ENCODE data around the gene KCNMB1.

The KCNMB1 gene

GRCh38 chr5:170338933-170339779 is 50.0 kb downstream of the KCNMB1 start:
- DNase-seq = peak; percentile 40 to 61

DNA sequence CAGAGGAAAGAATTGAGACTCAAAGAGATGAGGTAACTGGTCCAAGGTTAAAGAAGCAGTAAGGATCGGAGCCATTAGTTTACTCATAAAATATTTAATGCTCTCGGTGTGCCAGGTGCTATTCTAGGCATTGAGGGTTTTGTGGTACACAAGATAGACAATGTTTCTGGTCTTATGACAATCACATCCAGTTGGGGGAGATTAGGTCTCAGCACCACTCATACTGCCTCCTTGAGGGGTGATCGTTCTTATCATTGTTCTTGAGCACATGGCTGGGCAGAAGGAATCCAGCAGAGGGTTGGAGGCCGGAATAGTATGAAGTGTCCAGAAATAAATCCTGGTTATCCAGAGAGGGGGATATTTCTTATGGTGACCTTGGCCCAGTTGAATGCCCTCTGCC is 50.9 kb downstream of the KCNMB1 start:
- DNase-seq = no peak

DNA sequence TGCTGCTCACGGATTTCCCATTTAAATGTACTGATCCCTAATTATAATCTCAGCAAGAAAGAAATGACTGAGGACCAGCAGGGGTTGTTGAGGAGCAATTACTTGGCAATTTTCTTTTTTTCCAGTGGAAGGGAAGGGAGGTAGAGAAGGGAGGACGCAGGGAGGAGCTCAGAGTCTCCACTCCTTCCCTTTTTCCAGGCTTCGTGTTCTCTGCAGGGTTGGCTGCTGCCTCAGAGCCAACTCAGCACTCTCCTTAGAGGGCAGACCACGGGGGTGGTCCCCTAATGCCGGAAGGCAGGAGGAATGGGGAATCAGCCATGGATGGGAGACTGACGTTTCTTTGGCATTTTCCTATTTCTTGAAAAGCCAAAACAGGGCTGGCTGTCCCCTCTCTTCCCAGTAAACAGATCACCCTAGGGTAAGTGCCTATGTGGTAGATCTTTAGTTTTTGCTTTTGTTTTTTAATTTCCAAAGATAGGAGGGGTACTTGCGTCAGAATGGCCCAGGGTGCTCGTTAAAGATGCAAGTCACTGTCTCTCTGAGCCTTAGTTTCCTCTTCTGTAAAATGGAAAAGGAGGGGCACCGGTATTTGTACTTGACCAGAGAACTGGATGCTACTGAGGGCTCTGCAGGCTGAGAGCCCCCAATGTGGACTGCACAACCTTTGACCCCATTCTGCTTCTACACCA is 52.0 kb downstream of the KCNMB1 start:
- DNase-seq = peak in 1 of 2 donors; percentile 31

DNA sequence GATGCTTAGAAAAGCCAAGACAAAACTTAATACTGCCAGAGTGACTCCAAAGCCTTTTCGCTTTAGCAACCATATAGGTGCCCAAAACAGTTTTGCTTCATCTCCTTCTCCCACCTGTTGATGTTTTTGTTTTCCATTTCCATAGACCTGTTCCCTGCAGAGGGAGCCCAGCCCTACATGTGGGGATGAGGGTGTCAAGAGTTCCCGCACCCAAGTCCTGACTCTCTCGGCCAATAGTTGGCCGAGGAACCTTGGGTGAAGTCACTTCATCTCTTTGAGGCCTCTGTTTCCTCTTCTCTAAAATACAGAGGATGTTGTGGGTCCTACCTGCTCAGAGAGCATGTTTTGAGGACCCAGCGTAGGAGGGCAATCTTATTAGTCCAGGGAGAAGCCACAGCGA is 53.1 kb downstream of the KCNMB1 start:
- peak in 1 of 2 donors; percentile 23 for DNase-seq

- DNase-seq = no peak
These were observed 54.5 kb downstream of the KCNMB1 start for GRCh38 chr5:170334626-170335025.

- DNase-seq = peak; percentile 93 to 96
These were observed 55.8 kb downstream of the KCNMB1 start for GRCh38 chr5:170333161-170333910.

- no peak for DNase-seq
These were observed 57.1 kb downstream of the KCNMB1 start for GRCh38 chr5:170332058-170332457.

- DNase-seq = peak in 1 of 2 donors; percentile 59
These were observed 58.6 kb downstream of the KCNMB1 start for GRCh38 chr5:170330568-170331054.

GRCh38 chr5:170329524-170329923 is 59.6 kb downstream of the KCNMB1 start:
- DNase-seq = no peak

DNA sequence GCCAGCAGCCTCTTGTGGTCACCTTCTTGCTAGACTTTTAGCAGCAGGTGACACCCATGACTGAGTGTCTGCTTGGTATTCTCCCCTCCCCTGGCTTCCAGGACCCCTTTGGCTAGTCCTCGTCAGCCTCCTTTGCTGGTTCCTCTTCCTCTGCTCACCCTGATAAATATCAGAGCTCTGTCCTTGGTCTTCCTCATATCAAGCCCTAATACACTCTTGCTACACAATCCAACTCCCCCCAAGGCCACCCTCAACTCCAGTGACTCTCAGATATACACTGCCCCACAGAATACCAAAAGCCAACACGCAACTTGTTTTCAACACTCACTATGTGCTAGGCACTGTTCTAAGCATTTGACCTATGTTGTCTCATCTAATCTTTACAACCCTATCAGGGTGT is 61.3 kb downstream of the KCNMB1 start:
- DNase-seq = peak; percentile 47 to 52

DNA sequence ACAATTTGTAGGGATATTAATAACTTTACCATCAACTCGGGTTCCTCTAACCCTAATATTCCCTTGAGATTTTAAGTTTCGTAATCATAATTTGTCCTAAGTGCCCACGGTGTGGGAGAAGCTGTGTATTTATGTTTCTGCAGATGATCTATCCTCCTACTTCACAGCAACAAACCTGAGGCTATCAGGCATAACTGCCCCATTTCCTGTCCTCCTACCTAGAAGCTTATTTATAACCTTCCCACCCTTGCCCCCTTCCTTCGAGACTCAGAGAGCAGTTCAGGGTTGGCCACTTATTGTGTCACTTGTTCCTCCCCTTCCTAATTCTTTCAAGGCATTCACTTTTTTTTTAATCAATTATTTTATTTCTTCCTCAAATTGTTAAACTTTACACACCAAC is 62.0 kb downstream of the KCNMB1 start:
- no peak for DNase-seq

All from inflammatory macrophage (primary cell).